ENCODE results near the gene LIN54. TPM values are rescaled to one million over a fixed set of nuclear protein-coding genes. Genes with fewer than 3 reads are reported as not detected.

LIN54 gene
- total and polyA plus RNA-seq, 9 of the 15 experiments (the other 6 are each of a cell fraction or from before 2014, with no cell fraction given): 2.2 to 22.5 (median 15.8) TPM

GRCh38 chr4:83010522-83011318 lies at the start of gene LIN54 (continued):
- TF ChIP-seq MAFF (IDR thresholded peaks at IDR 0.05; ENCODE audit: low read length) (no peak), CHD7 (IDR thresholded peaks at IDR 0.05; ENCODE audit: low read depth, low read length) (no peak), SIRT6 (IDR thresholded peaks at IDR 0.05; ENCODE audit: low read depth, low read length) (no peak), TCF7L2 (IDR thresholded peaks at IDR 0.05; ENCODE audit: low read depth, low read length) (no peak), ZNF121 (CRISPR knock-in tag; conservative IDR thresholded peaks at IDR 0.05) (no peak), DLX4 (CRISPR knock-in tag; IDR thresholded peaks at IDR 0.05) (no peak), GABPA (tag; conservative IDR thresholded peaks at IDR 0.05; ENCODE audit: low read depth) (peak; percentile 69), THRB (CRISPR knock-in tag; conservative IDR thresholded peaks at IDR 0.05) (no peak), BRD9 (IDR thresholded peaks at IDR 0.05; ENCODE audit: low read depth, partially characterized antibody) (no peak), CREM (IDR thresholded peaks at IDR 0.05; ENCODE audit: low read depth) (peak; percentile 81), MEF2A (IDR thresholded peaks at IDR 0.05; ENCODE audit: control insufficient read depth, low read depth, low read length) (no peak), PHF8 (IDR thresholded peaks at IDR 0.05; ENCODE audit: borderline replicate concordance, low read length) (peak; percentile 60; the same call in 1 of the 2 replicates), MXI1 (IDR thresholded peaks at IDR 0.05; ENCODE audit: low read depth, low read length) (no peak), KLF16 (IDR thresholded peaks at IDR 0.05) (0 out of 2 replicates have a peak, but pooled peaks have one; percentile 3), KAT8 (IDR thresholded peaks at IDR 0.05; ENCODE audit: low read depth) (no peak)
